GM10248 (cell line): ENCODE measurements around the gene ZNF516.
"Not testable (repeated sequence)": the region's sequence is repeated elsewhere in the genome, so short reads cannot be mapped to it uniquely, and the experiment has no call there.

Experiments used
- CTCF ChIA-PET: fragments of 300-600 bp; sonication (Branson Sonifier 250); formaldehyde crosslinking; extraction: SDS; loops from one replicate; lab custom pipeline; 2021; ENCODE audit warnings: antibody characterized with exemption; lab: Yijun Ruan, JAX
- POLR2A ChIA-PET: fragments of 350-650 bp; sonication (Branson Sonifier 250); formaldehyde crosslinking; extraction: SDS; loops from one replicate; lab custom pipeline; 2020; ENCODE audit warnings: antibody characterized with exemption; lab: Yijun Ruan, JAX
- DNase-seq: peaks from one replicate; pipeline ENCODE4 v3.0.0; 2012; ENCODE audit errors: extremely low spot score
- TF ChIP-seq, protein P1 (sequence below): IDR thresholded peaks from 2 replicates; pipeline ENCODE4 v1.5.1; 2012; ENCODE audit warnings: mild to moderate bottlenecking, low read depth; ENCODE audit errors: extremely low read depth, missing control alignments, control extremely low read depth

The ZNF516 gene, protein sequence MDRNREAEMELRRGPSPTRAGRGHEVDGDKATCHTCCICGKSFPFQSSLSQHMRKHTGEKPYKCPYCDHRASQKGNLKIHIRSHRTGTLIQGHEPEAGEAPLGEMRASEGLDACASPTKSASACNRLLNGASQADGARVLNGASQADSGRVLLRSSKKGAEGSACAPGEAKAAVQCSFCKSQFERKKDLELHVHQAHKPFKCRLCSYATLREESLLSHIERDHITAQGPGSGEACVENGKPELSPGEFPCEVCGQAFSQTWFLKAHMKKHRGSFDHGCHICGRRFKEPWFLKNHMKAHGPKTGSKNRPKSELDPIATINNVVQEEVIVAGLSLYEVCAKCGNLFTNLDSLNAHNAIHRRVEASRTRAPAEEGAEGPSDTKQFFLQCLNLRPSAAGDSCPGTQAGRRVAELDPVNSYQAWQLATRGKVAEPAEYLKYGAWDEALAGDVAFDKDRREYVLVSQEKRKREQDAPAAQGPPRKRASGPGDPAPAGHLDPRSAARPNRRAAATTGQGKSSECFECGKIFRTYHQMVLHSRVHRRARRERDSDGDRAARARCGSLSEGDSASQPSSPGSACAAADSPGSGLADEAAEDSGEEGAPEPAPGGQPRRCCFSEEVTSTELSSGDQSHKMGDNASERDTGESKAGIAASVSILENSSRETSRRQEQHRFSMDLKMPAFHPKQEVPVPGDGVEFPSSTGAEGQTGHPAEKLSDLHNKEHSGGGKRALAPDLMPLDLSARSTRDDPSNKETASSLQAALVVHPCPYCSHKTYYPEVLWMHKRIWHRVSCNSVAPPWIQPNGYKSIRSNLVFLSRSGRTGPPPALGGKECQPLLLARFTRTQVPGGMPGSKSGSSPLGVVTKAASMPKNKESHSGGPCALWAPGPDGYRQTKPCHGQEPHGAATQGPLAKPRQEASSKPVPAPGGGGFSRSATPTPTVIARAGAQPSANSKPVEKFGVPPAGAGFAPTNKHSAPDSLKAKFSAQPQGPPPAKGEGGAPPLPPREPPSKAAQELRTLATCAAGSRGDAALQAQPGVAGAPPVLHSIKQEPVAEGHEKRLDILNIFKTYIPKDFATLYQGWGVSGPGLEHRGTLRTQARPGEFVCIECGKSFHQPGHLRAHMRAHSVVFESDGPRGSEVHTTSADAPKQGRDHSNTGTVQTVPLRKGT

DNA sequence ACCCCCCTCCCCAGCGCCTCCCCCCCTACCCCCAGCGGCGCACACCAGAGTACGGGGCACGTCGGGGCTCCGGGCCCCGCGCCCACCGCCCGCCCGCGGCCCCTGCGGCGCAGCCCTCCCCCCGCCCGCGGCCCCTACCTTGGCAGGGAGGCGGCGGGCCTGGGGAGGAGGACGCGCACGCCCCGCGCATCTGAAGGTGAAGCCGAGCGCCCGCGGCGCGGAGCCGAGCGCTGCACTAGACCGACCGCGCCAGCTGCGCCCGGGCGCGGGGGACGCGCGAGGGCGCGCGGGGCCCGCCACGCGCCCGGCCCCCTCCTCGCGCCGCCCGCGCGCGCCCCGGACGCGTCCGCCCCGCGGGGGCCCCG is at the start of gene ZNF516:
TSS of gene ZNF516 (minus strand) at position 237 of the 365 bp plus-strand sequence. CDS start 52,188 bp downstream, outside the sequence.
- ChIA-PET POLR2A (no interaction called here), CTCF (no interaction called here)
- TF ChIP-seq, protein P1, sequence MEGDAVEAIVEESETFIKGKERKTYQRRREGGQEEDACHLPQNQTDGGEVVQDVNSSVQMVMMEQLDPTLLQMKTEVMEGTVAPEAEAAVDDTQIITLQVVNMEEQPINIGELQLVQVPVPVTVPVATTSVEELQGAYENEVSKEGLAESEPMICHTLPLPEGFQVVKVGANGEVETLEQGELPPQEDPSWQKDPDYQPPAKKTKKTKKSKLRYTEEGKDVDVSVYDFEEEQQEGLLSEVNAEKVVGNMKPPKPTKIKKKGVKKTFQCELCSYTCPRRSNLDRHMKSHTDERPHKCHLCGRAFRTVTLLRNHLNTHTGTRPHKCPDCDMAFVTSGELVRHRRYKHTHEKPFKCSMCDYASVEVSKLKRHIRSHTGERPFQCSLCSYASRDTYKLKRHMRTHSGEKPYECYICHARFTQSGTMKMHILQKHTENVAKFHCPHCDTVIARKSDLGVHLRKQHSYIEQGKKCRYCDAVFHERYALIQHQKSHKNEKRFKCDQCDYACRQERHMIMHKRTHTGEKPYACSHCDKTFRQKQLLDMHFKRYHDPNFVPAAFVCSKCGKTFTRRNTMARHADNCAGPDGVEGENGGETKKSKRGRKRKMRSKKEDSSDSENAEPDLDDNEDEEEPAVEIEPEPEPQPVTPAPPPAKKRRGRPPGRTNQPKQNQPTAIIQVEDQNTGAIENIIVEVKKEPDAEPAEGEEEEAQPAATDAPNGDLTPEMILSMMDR: no peak
- no peak for DNase-seq

DNA sequence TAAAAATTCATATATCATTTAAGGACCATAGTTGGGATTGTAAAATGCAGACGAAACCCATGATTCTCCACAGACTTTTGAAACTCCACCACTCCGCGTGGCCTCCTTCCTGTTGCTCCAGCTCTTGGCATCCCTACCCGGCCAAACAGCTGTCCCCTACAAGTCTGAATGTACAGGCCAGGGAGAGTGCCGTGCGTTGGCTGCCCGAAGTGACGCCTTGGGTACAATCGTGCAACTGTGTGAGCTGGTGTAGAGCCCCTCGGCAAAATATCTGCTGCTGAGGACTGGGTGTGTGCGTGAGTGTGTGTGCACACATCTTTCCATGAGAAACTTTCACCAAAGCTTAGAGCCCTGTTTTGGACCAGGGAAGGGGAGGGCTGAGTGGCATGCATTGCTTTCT is 43.8 kb upstream of the ZNF516 start:
- CTCF ChIA-PET: interaction anchor here (0.8 kb wide), 2 partner anchors 13 to 19 kb away, joined by 3 read pairs; no protein-coding TSS in a partner anchor
- no peak for DNase-seq
- TF ChIP-seq, protein P1: no peak
- POLR2A ChIA-PET: no interaction called here

DNA sequence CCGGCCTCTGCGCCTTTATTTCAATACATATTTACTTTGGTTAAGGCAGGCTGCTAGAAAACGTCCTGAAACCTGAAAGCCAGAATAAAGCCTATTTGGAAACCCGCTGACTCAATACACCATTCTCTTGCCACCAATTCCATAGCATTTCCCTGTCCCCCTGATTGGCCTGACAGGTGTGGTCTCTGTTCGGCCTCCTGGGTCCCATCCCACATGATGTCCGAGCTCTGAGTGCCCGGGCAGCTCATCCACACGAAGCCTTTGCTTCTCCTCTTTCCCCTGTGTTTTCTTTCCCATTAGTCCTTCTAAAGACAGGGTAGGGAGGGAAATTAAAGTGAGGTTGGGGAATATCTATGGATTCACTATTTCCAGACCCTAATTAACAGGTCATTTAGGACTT is 42.6 kb upstream of the ZNF516 start:
- TF ChIP-seq, protein P1: no peak
- CTCF ChIA-PET: no interaction called here
- no peak for DNase-seq
- POLR2A ChIA-PET: no interaction called here

DNA sequence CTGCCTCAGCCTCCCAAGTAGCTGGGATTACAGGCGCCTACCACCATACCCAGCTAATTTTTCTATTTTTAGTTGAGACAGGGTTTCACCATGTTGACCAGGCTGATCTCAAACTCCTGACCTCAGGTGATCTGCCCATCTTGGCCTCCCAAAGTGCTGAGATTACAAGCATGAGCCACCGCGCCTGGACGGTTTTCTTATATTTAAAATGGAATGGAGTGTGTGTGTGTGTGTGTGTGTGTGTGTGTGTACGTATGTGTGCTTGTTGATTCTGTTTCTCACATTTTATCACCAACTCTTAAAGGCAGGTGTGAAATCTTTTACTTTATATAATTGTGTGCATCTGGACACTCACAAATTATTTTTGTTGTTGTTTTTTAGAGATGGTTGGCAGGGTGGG is 41.6 kb upstream of the ZNF516 start:
- POLR2A ChIA-PET, DNase-seq, CTCF ChIA-PET: not testable (repeated sequence)

DNA sequence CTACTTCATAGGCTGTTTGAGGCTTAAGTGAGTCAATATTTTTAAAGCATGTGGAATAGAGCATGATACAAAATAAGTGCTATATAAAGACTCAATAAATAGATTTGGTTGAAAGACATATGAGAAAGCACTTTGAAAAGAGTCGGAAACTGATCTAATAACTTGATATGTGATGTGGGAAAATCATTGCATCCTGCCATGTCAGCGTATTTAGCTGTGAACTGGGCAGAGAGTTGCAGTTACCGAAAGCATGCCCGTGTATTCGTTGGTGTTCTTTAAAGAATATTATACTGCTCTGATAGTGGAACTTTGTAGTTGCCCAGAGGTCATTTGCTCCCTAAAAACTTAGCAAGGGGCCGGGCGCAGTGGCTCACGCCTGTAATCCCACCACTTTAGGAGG is 37.8 kb upstream of the ZNF516 start:
- DNase-seq: no peak
- POLR2A ChIA-PET: no interaction called here
- CTCF ChIA-PET: no interaction called here
- TF ChIP-seq, protein P1: no peak

DNA sequence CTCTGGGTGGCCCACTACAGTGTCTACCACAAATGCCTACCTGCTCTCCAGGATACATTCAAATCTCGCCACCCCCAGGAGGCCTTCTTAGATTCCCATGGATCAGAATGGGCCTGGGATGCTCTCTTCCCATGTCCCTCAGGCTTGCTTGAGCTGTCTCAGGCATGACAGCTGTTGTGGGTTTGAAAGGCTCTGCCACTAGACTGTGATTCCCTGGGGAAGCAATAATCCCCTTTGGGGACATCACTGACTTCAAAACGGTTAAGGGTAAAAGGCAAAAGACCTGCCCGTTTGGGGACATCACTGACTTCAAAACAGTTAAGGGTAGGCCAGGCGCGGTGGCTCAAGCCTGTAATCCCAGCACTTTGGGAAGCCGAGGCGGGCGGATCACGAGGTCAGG is 35.8 kb upstream of the ZNF516 start:
- CTCF ChIA-PET: no interaction called here
- no peak for DNase-seq
- POLR2A ChIA-PET: no interaction called here
- TF ChIP-seq, protein P1: no peak
